ENCODE data around the gene COL5A1. TPM values are rescaled to one million over a fixed set of nuclear protein-coding genes. Genes with fewer than 3 reads are reported as not detected.

The COL5A1 gene
- total and polyA plus RNA-seq, 2 donors from 2014 or later, result 2.4 to 23.8 TPM

GRCh38 chr9:134686896-134687295 is 45.3 kb downstream of the COL5A1 start:
- DNase-seq (peak in 1 of 5 donors; percentile 43), FAIRE-seq (no peak)
- Histone ChIP-seq H3K27ac (ENCODE audit: low read depth in 2 of 2, low read length in 2 of 2) (no peak overlapping the region), H3K27me3 (ENCODE audit: control insufficient read depth, insufficient read depth, low read length) (no peaks in the 10 kb centered on the region), H3K4me1 (ENCODE audit: control insufficient read depth in 2 of 3, insufficient read depth in 2 of 3, low read depth in 1 of 3, low read length in 3 of 3) (peaks cover 0 to 3% (median 0%) of the 10 kb centered on the region in 3 donors), H3K36me3 (ENCODE audit: control insufficient read depth in 2 of 3, insufficient read depth in 3 of 3, low read length in 3 of 3) (peaks cover 0 to 8% (median 0%) of the 10 kb centered on the region in 3 donors), H3K9ac (ENCODE audit: low read length in 3 of 3) (no peak overlapping the region), H3K4me3 (ENCODE audit: low read length in 3 of 3) (no peak overlapping the region), H3K9me3 (ENCODE audit: control insufficient read depth in 2 of 3, insufficient read depth in 1 of 3, low read length in 3 of 3) (peaks cover 0 to 2% (median 0%) of the 10 kb centered on the region in 3 donors)
- no peak for TF ChIP-seq CTCF (IDR thresholded peaks at IDR 0.05; ENCODE audit: borderline replicate concordance, extremely low read depth, insufficient read depth)
- intact Hi-C loops (cut with DNase I), result no loop called here

GRCh38 chr9:134687556-134687955 is 46.0 kb downstream of the COL5A1 start:
- Histone ChIP-seq H3K4me3 (ENCODE audit: low read length in 3 of 3) (no peak overlapping the region), H3K27ac (ENCODE audit: low read depth in 2 of 2, low read length in 2 of 2) (no peak overlapping the region), H3K9me3 (ENCODE audit: control insufficient read depth in 2 of 3, insufficient read depth in 1 of 3, low read length in 3 of 3) (peaks cover 0 to 2% (median 0%) of the 10 kb centered on the region in 3 donors), H3K4me1 (ENCODE audit: control insufficient read depth in 2 of 3, insufficient read depth in 2 of 3, low read depth in 1 of 3, low read length in 3 of 3) (no peaks in the 10 kb centered on the region), H3K27me3 (ENCODE audit: control insufficient read depth, insufficient read depth, low read length) (no peaks in the 10 kb centered on the region), H3K36me3 (ENCODE audit: control insufficient read depth in 2 of 3, insufficient read depth in 3 of 3, low read length in 3 of 3) (peaks cover 0 to 8% (median 0%) of the 10 kb centered on the region in 3 donors), H3K9ac (ENCODE audit: low read length in 3 of 3) (no peak overlapping the region)
- intact Hi-C loops (cut with DNase I), result no loop called here
- DNase-seq, result no peak
- TF ChIP-seq CTCF (IDR thresholded peaks at IDR 0.05; ENCODE audit: borderline replicate concordance, extremely low read depth, insufficient read depth), result no peak
- FAIRE-seq, result no peak

- H3K36me3 ChIP-seq (ENCODE audit: control insufficient read depth in 2 of 3, insufficient read depth in 3 of 3, low read length in 3 of 3), result peaks cover 0 to 8% (median 0%) of the 10 kb centered on the region in 3 donors
- intact Hi-C loops (cut with DNase I), result no loop called here
- H3K4me1 ChIP-seq (ENCODE audit: control insufficient read depth in 2 of 3, insufficient read depth in 2 of 3, low read depth in 1 of 3, low read length in 3 of 3), result no peaks in the 10 kb centered on the region
- FAIRE-seq (no peak), DNase-seq (peak in 1 of 5 donors; percentile 52)
- no peak for TF ChIP-seq CTCF (IDR thresholded peaks at IDR 0.05; ENCODE audit: borderline replicate concordance, extremely low read depth, insufficient read depth)
- no peak overlapping the region for H3K27ac ChIP-seq (ENCODE audit: low read depth in 2 of 2, low read length in 2 of 2)
- no peak overlapping the region for H3K9ac ChIP-seq (ENCODE audit: low read length in 3 of 3)
- peaks cover 0 to 2% (median 0%) of the 10 kb centered on the region in 3 donors for H3K9me3 ChIP-seq (ENCODE audit: control insufficient read depth in 2 of 3, insufficient read depth in 1 of 3, low read length in 3 of 3)
- no peak overlapping the region for H3K4me3 ChIP-seq (ENCODE audit: low read length in 3 of 3)
- H3K27me3 ChIP-seq (ENCODE audit: control insufficient read depth, insufficient read depth, low read length), result no peaks in the 10 kb centered on the region
These were observed 46.6 kb downstream of the COL5A1 start for GRCh38 chr9:134688231-134688630.
